ENCODE data around the gene SSH2. TPM values are rescaled to one million over a fixed set of nuclear protein-coding genes. Genes with fewer than 3 reads are reported as not detected.
"Not testable (repeated sequence)": the region's sequence is repeated elsewhere in the genome, so short reads cannot be mapped to it uniquely, and the experiment has no call there.

Gene SSH2
- total RNA-seq, 1 donor from 2014 or later: 38.8 TPM

DNA sequence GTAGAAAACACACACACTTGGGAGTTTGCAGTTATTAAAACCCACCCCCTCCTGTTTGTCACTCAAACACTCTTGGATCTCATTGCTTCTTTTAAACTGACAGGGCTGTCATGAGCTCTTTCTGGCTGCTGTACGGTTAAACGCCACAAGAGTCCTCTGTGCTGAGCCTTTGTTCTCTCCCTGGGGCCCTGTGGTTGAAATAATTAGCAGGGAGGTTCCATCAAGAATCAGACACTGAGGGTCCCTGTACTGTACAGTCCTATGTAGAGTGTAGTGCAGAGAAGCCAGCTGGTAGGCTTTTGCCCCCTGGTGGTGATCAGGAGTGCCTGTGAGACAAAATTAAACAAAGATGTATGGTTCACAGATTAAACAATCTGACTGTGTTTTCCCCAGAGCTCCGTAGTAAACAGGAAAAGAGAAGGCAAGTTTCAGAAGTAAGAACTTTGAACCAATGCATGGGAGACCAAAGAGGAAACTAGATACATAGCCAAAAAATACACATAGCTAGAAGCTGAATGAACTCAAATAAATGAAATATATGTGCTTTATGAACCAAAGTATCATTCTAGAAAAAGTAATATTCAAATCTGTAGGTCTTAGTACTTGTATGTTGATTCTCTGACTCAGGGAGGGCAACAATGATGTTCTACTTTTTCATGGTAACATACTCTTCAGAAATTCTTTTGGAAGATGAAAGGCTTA is 1.4 kb upstream of the SSH2 start:
- DNase-seq (ENCODE audit: low spot score): no peak
- intact Hi-C loops (cut with DNase I): loop anchor here (1.0 to 10.0 kb wide), 4 partner anchors 123 to 349 kb away; no protein-coding TSS in a partner anchor

DNA sequence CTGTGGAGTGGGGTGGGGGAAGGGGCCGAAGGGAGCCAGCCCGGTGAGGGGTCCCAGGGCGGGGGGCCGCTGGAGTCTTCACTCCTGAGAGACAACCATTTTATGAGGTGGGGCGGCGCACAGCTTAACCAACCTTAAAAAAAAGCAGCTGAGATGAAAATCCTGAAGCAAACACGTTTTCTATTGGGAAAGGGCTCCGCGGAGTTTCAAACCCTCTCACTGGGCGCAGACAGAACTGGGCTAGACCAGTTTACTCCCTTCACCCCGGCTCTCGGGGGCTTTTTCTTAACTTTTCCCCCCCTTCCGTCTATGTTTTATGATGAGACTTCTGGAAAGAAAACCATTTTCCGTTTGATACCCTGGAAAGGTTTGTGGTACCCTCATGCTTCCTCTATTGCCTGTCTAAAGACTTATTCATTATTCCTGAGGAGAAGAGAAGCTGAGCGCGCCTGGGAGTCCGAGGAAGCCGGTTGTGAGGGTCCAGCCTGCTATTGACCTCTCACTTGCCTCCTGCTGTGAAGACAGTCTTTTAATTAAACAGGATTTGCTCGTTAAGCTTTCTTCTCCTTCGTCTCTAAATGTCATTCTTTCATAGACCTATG is 482 bp upstream of the SSH2 start:
- intact Hi-C loops (cut with DNase I): loop anchor here (1.0 to 10.0 kb wide), 4 partner anchors 122 to 348 kb away; no protein-coding TSS in a partner anchor
- DNase-seq (ENCODE audit: low spot score): no peak

DNA sequence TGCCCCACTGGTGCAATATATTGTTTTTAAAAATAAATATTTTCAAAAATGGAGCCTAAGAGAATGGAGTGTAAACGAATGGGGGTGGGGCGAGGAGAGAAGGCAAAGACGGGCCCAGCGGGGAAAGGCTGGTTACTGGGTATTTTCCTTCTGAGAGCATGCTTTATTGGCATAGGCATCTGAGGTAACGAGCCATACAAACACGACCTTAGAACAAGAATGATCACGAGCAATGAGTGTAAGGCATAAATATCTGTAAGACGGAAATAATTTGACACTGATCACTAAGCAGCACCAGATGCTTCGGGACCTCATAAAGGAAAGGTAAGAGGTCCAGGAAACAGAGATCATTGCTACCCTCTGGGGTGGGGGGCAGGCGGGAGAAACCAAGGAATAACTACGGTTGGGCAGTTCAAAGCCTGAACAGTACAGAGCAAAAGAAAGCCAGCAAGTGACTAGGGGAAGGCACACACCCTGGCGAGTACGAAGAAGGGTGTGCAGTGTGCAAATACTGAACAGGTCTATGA is 959 bp downstream of the SSH2 start:
- intact Hi-C loops (cut with DNase I): loop anchor here (10.0 kb wide), 1 partner anchor 64 kb away; no protein-coding TSS in a partner anchor
- DNase-seq (ENCODE audit: low spot score): no peak

DNA sequence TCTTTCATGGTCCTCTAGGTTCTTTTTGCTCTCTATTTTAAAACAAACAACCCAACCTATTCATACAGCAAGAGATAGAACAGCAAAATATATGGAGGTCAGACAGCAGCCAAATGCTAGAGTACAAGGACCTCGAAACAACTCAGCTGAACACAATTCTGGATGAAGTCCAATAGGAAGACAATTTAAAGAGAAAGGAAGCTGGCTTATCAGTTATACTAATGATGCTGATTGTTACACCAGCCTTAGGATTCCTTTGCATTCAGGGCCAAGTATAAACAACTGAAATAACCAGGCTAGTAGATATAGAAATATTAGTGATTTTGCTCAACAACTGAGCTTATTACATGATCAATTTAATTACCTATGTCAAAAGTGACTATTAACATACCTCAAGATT is 2.5 kb downstream of the SSH2 start:
- intact Hi-C loops (cut with DNase I): loop anchor here (10.0 kb wide), 1 partner anchor 63 kb away; no protein-coding TSS in a partner anchor
- DNase-seq (ENCODE audit: low spot score): no peak

DNA sequence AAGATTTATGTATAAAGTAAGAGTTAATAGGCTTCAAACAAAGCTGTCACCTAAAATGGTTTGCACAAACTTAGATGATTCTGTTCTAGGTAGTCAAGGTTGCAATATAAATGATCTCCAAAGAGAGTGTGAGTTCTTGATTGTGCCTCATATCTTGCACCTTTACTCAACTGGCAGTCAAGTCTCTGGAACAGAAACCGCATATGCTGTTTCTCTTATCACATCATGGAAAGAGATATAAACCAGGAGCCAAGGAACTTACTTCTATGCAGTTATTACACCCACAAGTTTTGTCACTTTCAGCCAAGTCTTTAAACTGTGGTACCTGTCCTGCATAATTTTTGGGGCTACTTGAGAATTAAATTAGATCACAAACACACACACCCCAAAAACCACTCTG is 5.2 kb downstream of the SSH2 start:
- intact Hi-C loops (cut with DNase I): loop anchor here (10.0 kb wide), 1 partner anchor 60 kb away; no protein-coding TSS in a partner anchor

DNA sequence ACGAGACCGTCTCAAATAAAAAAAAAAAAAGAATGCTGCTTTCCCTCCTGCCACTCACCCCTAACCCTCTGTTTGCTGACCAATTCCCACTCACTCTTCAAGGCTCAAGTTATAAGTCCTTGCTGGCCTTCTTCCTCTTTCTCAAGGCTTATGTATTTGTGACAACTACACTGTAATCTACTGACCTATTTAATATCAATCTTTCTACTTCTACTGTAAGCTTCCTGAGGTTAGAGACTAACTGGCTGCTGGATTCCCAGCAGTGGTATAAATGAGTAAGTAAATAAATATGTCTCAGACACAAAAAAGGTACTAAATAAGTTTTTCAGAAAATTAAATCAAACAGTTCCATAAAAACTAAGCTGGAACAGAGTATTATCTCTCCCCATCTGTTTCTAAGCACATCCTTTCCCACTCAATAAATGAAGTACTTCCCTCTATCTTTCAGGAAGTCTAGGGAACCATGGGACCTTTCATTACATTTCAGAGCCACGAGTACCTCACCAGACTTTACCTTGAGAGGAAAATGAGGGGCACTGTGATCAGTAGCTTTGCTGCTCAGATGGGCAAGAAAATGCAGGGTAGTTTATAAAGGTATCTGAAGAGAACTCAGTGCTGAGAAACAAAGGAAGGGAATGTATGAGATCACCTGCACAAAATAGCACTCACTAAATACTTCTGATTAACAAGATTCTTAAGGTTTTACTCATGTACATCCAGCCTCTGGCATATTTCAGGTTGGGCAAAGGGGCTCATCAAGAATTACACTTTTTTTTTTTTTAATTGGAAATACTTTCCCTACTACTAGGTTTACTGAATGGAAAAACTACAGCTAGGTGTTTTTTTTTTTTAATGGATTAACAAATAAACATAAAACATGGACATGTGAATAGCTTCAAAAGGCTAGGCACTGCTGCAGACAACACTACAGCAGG is 10.8 kb downstream of the SSH2 start:
- intact Hi-C loops (cut with DNase I): no loop called here
- no peak for DNase-seq (ENCODE audit: low spot score)

More for the DNA sequence above, 5.2 kb downstream of the SSH2 start:
- no peak for DNase-seq (ENCODE audit: low spot score)

DNA sequence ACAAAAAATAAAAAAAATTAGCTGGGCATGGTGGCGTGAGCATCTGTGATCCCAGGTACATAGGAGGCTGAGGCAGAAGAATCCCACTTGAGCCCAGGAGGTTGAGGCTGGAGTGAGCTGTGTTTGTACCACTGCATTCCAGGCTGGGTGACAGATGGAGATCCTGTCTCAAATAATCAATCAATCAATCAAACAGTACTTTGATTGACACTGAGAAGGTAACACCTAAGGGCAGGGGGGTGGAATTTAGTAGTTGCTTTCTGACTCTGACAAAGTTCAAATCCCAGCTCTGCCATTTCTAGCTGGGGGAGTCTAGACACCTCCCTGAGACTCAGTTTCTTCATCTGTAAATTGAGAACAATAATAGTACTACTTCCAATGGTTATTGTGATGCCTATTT is 12.0 kb downstream of the SSH2 start:
- DNase-seq (ENCODE audit: low spot score): no peak
- intact Hi-C loops (cut with DNase I): no loop called here

DNA sequence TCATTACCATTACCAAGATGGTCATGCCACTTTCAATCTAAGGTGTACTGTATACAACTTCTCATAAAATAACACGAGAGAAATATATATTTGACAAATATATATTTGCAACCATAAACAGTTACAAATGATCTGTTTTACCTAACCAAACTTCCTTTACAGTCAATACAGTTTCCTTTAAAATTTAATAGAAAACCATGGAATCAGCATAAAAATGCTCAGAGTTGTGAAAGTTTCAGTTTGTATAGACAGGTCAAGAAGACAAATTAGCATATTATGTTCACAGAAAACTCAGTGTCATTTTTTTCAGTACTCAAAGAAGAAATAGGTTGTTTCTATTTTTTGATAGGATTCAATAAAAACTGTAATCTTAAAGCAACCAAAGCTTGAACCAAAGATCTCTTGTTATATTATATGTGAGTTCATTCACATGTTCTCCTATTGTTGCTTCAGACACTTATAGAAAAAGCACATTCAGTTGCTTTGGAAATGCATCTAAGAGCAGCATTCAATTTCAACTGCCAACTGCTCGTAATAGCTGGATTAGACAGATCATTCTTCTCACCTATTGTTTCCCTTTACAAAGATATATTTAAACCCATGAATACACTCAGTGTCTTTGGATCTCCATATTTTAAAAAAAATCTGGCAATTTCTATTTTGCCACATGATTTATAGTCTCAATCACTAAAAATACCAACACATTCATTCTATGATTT is 15.1 kb downstream of the SSH2 start:
- intact Hi-C loops (cut with DNase I): no loop called here
- no peak for DNase-seq (ENCODE audit: low spot score)

DNA sequence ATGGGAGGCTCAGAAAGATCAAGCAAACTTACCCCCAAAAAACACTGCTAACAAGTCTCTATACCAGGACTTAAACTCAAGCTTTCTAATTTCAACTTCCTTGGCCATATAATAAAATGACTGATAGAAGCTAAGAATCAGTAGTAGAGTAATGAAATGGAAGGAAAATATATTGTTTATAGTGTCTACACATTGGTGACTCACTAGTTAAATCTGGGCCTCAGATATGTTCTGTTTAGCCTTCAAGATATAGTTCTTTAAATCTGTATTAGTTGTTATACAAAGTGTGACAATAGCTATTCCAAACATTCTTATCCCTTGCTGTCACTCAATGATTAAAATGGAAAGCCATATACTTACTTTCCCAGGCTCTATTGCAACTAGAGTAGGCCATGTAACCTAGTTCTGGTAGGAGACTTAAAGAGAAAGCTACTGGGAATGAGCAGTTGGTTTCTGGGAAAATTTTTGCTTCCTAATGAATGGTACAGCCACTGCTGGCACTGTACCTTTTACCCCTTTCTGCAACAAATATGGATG is 18.3 kb downstream of the SSH2 start:
- intact Hi-C loops (cut with DNase I): no loop called here
- DNase-seq (ENCODE audit: low spot score): no peak

DNA sequence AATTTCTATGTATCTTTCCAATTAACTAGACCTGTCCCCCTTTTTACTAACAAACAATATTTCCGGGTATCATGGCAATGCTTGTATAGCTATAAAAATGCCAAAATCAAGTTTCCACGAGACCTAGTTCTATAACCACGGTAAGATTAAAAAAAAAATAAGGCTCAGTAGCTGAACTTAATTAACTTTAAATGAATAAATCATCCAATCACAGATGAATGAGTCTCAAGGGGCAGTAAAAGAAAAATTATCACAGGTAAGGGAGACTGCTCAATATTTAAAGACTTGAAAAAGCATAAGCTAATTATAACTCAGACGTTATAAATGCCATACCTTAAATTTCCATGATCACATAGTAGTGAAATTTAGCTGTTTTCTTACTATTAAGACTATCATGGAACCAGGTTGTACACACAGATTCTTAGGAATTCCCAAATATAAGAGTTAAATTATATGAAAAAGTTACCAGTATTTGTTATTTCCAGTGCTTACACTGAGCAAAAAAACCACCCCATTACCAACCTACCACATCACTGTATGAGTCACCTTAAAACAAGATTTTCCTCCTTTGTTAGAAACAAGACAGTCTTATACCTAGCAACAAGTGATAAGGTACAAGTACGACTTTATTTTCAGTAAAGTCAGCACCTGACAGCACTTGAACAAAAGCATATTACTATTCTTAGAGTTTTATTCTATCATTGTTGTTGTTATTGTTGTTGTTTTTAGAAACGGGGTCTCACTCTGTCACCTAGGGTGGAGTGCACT is 20.6 kb downstream of the SSH2 start:
- DNase-seq (ENCODE audit: low spot score): no peak
- intact Hi-C loops (cut with DNase I): no loop called here

DNA sequence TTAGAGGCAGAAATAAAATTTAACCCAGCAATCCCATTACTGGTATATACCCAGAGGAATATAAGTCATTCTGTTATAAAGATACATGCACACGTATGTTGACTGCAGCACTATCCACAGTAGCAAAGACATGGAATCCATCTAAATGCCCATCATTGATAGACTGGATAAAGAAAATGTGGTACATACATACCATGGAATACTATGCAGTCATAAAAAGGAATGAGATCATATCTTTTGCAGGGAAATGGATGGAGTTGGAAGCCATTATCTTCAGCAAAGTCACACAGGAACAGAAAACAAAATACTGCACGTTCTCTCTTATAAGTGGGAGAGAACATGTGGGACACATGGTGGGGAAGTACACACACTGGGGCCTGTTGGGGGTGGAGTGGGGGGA is 23.1 kb downstream of the SSH2 start:
- intact Hi-C loops (cut with DNase I): no loop called here
- DNase-seq (ENCODE audit: low spot score): no peak

DNA sequence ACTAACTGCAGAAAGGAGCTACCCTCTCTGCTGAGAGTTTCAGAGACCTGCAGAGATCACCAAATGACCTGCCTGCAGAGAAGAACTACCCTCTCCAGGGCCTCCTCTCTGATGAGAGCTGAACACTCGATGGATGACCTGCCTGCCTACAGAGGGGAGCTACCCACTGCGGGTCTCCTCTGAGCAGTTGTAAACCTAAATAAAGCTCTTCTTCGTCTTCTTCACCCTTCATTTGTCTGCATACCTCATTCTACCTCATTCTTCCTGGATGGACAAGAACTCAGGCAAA is 24.2 kb downstream of the SSH2 start:
- no peak for DNase-seq (ENCODE audit: low spot score)
- intact Hi-C loops (cut with DNase I): no loop called here

DNA sequence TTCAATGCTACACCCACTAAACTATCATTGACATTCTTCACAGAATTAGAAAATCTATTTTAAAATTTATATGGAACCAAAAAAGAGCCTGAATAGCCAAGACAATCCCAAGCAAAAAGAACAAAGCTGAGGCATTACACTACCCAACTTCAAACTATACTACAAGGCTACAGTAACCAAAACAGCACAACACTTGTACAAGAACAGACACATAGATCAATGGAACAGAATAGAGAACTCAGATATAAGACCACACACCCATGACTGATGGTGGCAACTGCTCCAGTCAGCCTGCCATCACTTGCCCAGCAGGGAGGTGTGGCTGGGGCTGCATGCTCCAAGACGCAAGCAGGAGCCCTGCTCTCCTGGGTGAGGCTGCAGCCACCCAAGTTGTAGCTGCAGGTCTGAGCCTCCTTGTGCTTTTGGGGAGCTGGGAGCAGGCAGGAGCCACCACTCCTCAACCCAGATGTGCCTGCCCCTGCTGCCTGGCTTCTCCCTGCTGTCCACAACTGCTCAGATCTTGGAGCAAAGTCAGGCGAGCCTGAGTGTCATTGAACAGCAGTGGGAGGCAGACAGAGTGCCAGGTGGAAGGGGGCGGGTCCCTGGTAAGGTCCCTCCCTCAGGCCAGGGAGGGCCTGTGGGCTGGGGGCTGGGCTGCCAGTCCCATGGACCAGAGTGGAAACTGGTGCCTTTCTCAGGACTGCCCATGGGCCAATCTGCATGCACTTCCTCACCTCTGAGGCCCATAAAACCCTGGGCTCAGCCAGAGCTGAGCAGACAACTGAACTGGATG is 24.7 kb downstream of the SSH2 start:
- intact Hi-C loops (cut with DNase I): no loop called here
- no peak for DNase-seq (ENCODE audit: low spot score)

DNA sequence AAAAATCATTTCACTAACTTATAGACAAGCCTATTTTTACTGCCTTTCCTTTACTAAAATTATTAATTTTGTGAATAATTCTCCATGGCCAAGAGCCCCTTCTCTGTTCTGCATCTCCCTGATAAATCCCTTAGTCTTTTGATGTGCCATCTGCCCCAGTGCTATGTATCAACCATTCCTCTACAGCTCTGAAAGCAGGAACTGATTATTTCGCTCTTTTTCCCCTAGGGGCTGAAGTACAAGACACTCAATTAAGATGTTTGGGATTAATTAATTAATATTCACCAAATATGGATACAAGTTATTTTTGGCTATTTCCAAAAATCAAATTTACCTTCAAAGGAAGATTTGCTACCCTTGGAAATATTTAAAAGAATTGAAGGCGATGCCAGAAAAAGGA is 26.6 kb downstream of the SSH2 start:
- intact Hi-C loops (cut with DNase I): no loop called here
- no peak for DNase-seq (ENCODE audit: low spot score)

DNA sequence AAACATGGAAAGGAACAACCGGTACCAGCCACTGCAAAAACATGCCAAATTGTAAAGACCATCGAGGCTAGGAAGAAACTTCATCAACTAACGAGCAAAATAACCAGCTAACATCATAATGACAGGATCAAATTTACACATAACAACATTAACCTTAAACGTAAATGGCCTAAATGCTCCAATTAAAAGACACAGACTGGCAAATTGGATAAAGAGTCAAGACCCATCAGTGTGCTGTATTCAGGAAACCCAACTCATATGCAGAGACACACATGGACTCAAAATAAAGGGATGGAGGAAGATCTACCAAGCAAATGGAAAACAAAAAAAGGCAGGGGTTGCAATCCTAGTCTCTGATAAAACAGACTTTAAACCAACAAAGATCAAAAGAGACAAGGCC is 32.9 kb downstream of the SSH2 start:
- intact Hi-C loops (cut with DNase I): not testable (repeated sequence)

DNA sequence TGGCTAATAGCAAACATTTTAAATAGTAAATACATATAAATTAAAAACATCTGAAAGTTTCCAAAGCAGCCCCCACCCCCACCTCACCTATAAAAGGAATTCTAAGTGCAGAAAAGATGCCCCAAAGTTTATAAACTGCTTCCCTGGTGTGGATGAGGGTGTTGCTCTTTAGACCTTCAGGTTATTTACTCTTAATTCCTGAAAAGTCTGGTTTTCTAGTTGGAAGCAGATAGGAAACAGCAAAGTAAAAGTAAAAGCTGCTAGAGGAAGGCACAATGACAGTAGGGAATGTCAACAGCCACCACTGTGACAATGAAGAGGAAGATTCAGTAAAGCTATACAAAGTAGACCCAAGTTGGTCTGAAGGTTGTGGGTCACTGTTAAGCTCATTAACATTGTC is 37.8 kb downstream of the SSH2 start:
- intact Hi-C loops (cut with DNase I): no loop called here
- no peak for DNase-seq (ENCODE audit: low spot score)

More for the DNA sequence above, 32.9 kb downstream of the SSH2 start:
- not testable (repeated sequence) for DNase-seq (ENCODE audit: low spot score)

DNA sequence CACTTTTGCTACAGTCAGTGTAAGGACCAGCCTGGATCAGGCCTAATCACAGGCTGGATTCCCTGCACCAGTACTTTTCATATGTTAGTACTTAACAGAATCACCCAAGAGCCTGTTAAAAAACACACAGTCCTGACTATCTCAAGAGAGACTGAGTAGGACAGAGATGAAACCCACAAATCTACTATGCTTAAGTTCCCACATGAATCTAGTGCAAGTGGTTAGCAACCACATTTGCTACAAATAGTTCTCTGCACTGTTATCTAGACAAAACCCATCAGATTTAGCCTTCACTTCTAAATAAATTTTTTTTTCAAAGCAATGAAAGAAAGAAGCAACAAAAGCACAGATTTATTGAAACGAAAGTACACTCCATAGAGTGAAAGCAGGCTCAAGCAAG is 38.9 kb downstream of the SSH2 start:
- intact Hi-C loops (cut with DNase I): no loop called here
- DNase-seq (ENCODE audit: low spot score): no peak

Measured in cardiac septum (tissue), 1 donor.